ENCODE results near the gene HAUS3.
A peak's percentile ranks its signal among the peaks of the same experiment; 100 is the strongest.

The HAUS3 gene

GRCh38 chr4:2241410-2242353 lies at the start of gene HAUS3, which contains the start of gene POLN:
Gene HAUS3 (minus strand): TSS chr4:2242121. CDS start chr4:2240946, 1,175 bp downstream.
Gene POLN (minus strand): TSS chr4:2242121. CDS start chr4:2229231, 12,890 bp downstream.
- DNase-seq (ENCODE audit: low spot score): peak; percentile 100
- TF ChIP-seq, protein P1, sequence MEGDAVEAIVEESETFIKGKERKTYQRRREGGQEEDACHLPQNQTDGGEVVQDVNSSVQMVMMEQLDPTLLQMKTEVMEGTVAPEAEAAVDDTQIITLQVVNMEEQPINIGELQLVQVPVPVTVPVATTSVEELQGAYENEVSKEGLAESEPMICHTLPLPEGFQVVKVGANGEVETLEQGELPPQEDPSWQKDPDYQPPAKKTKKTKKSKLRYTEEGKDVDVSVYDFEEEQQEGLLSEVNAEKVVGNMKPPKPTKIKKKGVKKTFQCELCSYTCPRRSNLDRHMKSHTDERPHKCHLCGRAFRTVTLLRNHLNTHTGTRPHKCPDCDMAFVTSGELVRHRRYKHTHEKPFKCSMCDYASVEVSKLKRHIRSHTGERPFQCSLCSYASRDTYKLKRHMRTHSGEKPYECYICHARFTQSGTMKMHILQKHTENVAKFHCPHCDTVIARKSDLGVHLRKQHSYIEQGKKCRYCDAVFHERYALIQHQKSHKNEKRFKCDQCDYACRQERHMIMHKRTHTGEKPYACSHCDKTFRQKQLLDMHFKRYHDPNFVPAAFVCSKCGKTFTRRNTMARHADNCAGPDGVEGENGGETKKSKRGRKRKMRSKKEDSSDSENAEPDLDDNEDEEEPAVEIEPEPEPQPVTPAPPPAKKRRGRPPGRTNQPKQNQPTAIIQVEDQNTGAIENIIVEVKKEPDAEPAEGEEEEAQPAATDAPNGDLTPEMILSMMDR (IDR thresholded peaks at IDR 0.05; ENCODE audit: extremely low read depth, insufficient read depth, missing control alignments): no peak
- in situ Hi-C loops (cut with MboI; ENCODE audit: low pct_unique_long_range_greater_than_20kb, low sequenced_read_pairs, unreplicated experiment): no loop called here

- TF ChIP-seq, protein P1 (IDR thresholded peaks at IDR 0.05; ENCODE audit: extremely low read depth, insufficient read depth, missing control alignments): no peak
- in situ Hi-C loops (cut with MboI; ENCODE audit: low pct_unique_long_range_greater_than_20kb, low sequenced_read_pairs, unreplicated experiment): no loop called here
- peak; percentile 67 for DNase-seq (ENCODE audit: low spot score)
These were observed 49.2 kb upstream of the HAUS3 start for GRCh38 chr4:2290974-2291704.

GRCh38 chr4:2290488-2290887 lies 48.6 kb upstream of the HAUS3 start:
- in situ Hi-C loops (cut with MboI; ENCODE audit: low pct_unique_long_range_greater_than_20kb, low sequenced_read_pairs, unreplicated experiment): no loop called here
- DNase-seq (ENCODE audit: low spot score): no peak
- TF ChIP-seq, protein P1 (IDR thresholded peaks at IDR 0.05; ENCODE audit: extremely low read depth, insufficient read depth, missing control alignments): no peak

DNA sequence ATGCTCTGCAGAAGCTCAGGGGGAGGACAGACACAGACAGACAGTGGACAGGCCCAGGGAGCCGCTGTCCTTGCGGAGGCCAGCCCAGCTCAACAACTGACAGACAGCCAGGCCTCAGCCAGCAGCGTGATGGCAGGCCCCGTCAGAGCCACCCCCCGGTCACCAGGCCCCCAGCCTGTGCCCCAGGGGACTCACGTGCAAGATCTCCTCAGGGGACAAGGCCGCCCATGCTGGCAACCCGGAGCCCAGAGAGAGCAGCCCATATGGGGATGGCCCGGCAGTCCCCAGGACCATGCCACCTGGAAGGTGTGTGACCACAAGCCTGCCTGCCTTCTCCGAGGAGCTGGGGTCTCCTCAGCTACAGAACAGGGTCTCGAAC lies 48.0 kb upstream of the HAUS3 start:
- TF ChIP-seq, protein P1 (IDR thresholded peaks at IDR 0.05; ENCODE audit: extremely low read depth, insufficient read depth, missing control alignments): no peak
- in situ Hi-C loops (cut with MboI; ENCODE audit: low pct_unique_long_range_greater_than_20kb, low sequenced_read_pairs, unreplicated experiment): no loop called here
- DNase-seq (ENCODE audit: low spot score): no peak

DNA sequence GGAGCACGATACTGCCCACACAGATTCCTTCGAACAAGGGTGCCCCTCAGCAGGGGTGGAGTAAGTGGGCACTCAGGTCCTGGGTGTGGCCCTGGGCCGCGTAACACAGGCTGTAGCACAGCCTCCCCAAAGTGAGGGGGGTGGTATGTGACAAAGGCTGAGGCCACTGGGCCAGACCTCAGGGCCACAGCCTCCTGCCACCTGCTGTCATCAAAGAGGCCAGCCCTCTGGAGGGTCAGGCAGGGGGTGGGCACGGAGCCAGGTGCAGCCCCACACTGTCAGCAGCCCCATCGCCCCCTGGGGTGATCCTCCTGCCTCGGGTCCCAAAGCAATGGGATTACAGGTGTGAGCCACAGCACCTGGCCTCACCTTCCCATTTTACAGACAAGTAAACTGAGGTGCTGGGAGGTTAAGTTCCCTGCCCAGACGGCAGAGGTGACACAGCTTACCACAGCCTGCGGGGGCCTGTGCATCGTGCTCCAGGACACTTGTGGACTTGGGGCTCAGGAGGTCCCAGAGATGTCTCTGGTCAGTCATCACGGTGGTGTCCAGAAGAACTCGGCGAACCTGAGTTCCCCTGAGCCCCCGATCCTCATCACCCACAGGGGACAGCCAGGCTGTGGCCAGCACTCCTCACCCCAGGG lies 47.5 kb upstream of the HAUS3 start:
- in situ Hi-C loops (cut with MboI; ENCODE audit: low pct_unique_long_range_greater_than_20kb, low sequenced_read_pairs, unreplicated experiment): no loop called here
- TF ChIP-seq, protein P1 (IDR thresholded peaks at IDR 0.05; ENCODE audit: extremely low read depth, insufficient read depth, missing control alignments): no peak
- no peak for DNase-seq (ENCODE audit: low spot score)

DNA sequence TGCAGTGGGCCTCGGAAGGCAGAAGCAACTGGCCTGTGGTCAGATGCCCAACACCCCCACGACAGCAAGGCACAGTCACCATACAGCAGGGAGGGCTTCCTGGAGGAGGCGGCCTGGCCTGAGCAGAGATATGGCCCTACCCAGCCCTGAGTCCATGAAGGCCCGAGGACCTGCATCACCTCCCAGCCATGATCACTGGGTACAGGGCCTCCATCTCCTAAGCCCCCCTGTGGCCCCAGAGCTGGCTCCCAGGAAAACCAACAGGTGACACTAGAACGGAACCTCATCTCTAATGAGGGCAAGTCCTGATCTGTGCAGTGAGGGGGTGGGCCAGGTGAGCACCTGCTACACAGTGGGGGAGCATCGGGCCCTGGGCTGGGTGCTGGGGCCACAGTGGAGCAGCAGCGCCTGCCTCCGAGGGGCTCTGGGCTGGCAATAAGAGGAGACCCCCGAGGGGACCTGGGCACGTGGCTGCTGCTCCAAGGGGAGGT lies 46.2 kb upstream of the HAUS3 start:
- no peak for DNase-seq (ENCODE audit: low spot score)
- in situ Hi-C loops (cut with MboI; ENCODE audit: low pct_unique_long_range_greater_than_20kb, low sequenced_read_pairs, unreplicated experiment): no loop called here
- TF ChIP-seq, protein P1 (IDR thresholded peaks at IDR 0.05; ENCODE audit: extremely low read depth, insufficient read depth, missing control alignments): no peak
